D721Med (cell line): ENCODE results near the gene YY1.

Experiments used
- DNase-seq: peaks from one replicate; pipeline ENCODE4 v3.0.0; 2011; ENCODE audit warnings: low spot score; ENCODE audit not compliant: insufficient read length
- FAIRE-seq: peaks from 2 replicates; lab custom pipeline; 2011; peaks lifted over from hg19 to GRCh38; lab: Jason Lieb, UNC
- CTCF ChIP-seq: IDR thresholded peaks from 2 replicates; pipeline ENCODE4 v1.5.1; 2012; ENCODE audit warnings: mild to moderate bottlenecking, control low read depth; ENCODE audit not compliant: insufficient read depth; ENCODE audit errors: missing control alignments

YY1 gene

GRCh38 chr14:100271247-100271939 lies 32.4 kb downstream of the YY1 start:
- DNase-seq (no peak), FAIRE-seq (no peak)

GRCh38 chr14:100274250-100274649 lies 35.3 kb downstream of the YY1 start:
- DNase-seq (no peak), FAIRE-seq (no peak)

More at GRCh38 chr14:100271247-100271939, 32.4 kb downstream of the YY1 start:
- TF ChIP-seq CTCF, result peak; percentile 45

GRCh38 chr14:100275214-100275613 lies 36.3 kb downstream of the YY1 start:
- DNase-seq (no peak), FAIRE-seq (peak; percentile 53)
- no peak for TF ChIP-seq CTCF

More at GRCh38 chr14:100274250-100274649, 35.3 kb downstream of the YY1 start:
- TF ChIP-seq CTCF, result no peak

- no peak for FAIRE-seq
- TF ChIP-seq CTCF, result no peak
- no peak for DNase-seq
These were observed 39.8 kb downstream of the YY1 start for GRCh38 chr14:100278702-100279101.

GRCh38 chr14:100279133-100279532 lies 40.2 kb downstream of the YY1 start:
- FAIRE-seq (no peak), DNase-seq (no peak)
- TF ChIP-seq CTCF, result no peak

- no peak for TF ChIP-seq CTCF
- DNase-seq (no peak), FAIRE-seq (no peak)
These were observed 40.6 kb downstream of the YY1 start for GRCh38 chr14:100279563-100279962.
